HG02759 (cell line): ENCODE data around the gene DTX1.

Experiments used
- ATAC-seq: cut with Tn5 transposase; IDR thresholded peaks from one replicate; pipeline ENCODE4 v1.9.1; 2021; ENCODE audit warnings: mild to moderate bottlenecking, moderate library complexity; ENCODE audit not compliant: unreplicated experiment

Gene DTX1

GRCh38 chr12:113054948-113055486 is 1.5 kb upstream of the DTX1 start:
- no peak for ATAC-seq

GRCh38 chr12:113055594-113056380 is 743 bp upstream of the DTX1 start:
- ATAC-seq = no peak

GRCh38 chr12:113056381-113056630 is 224 bp upstream of the DTX1 start:
- ATAC-seq = no peak

GRCh38 chr12:113057565-113058485 is 1.3 kb downstream of the DTX1 start:
- ATAC-seq = no peak

- no peak for ATAC-seq
These were observed 2.0 kb downstream of the DTX1 start for GRCh38 chr12:113058553-113058952.

- no peak for ATAC-seq
These were observed 2.6 kb downstream of the DTX1 start for GRCh38 chr12:113059071-113059595.

- no peak for ATAC-seq
These were observed 3.9 kb downstream of the DTX1 start for GRCh38 chr12:113060336-113060960.

GRCh38 chr12:113061061-113061694 is 4.6 kb downstream of the DTX1 start:
- ATAC-seq = no peak

GRCh38 chr12:113062502-113063395 is 6.2 kb downstream of the DTX1 start:
- no peak for ATAC-seq

GRCh38 chr12:113063396-113064350 is 7.1 kb downstream of the DTX1 start:
- ATAC-seq = no peak

GRCh38 chr12:113064395-113065125 is 8.0 kb downstream of the DTX1 start:
- ATAC-seq = no peak

GRCh38 chr12:113065126-113066007 is 8.8 kb downstream of the DTX1 start:
- no peak for ATAC-seq

GRCh38 chr12:113066813-113067400 is 10.4 kb downstream of the DTX1 start:
- ATAC-seq = no peak

GRCh38 chr12:113067987-113068935 is 11.7 kb downstream of the DTX1 start:
- ATAC-seq = no peak

GRCh38 chr12:113069149-113069548 is 12.6 kb downstream of the DTX1 start:
- no peak for ATAC-seq

- no peak for ATAC-seq
These were observed 13.2 kb downstream of the DTX1 start for GRCh38 chr12:113069751-113070116.
